ENCODE data around the gene ACTA1. TPM values are rescaled to one million over a fixed set of nuclear protein-coding genes. Genes with fewer than 3 reads are reported as not detected.

Gene ACTA1
- polyA plus RNA-seq, 1 donor from 2014 or later, result 1.0 TPM

- H3K27me3 ChIP-seq (ENCODE audit: insufficient read depth, low read depth, low read length), result no peaks in the 10 kb centered on the region
- H3K4me3 ChIP-seq (ENCODE audit: low read length), result no peak overlapping the region
- no peak overlapping the region for H3K27ac ChIP-seq (ENCODE audit: low read length)
- no peak overlapping the region for H3K9ac ChIP-seq (ENCODE audit: low read length)
- no peaks in the 10 kb centered on the region for H3F3A ChIP-seq (ENCODE audit: insufficient read depth, low read length, poor library complexity, severe bottlenecking)
- peaks cover 2% of the 10 kb centered on the region for H3K36me3 ChIP-seq (ENCODE audit: insufficient read depth, low read length)
- no peaks in the 10 kb centered on the region for H3K79me2 ChIP-seq (replicated peaks; ENCODE audit: insufficient read depth, low read length)
- H3K9me3 ChIP-seq (ENCODE audit: low read length), result no peaks in the 10 kb centered on the region
- no peak overlapping the region for H2AFZ ChIP-seq (ENCODE audit: low read depth, low read length)
- TF ChIP-seq EP300 (conservative IDR thresholded peaks at IDR 0.05; ENCODE audit: poor library complexity, severe bottlenecking) (no peak), MXI1 (conservative IDR thresholded peaks at IDR 0.05; ENCODE audit: poor library complexity, severe bottlenecking) (no peak), TAF1 (IDR thresholded peaks at IDR 0.05; ENCODE audit: low read depth) (no peak), REST (IDR thresholded peaks at IDR 0.05; ENCODE audit: borderline replicate concordance) (no peak), CTCF (IDR thresholded peaks at IDR 0.05; ENCODE audit: poor library complexity, severe bottlenecking) (no peak), POLR2AphosphoS5 (IDR thresholded peaks at IDR 0.05) (no peak), RAD21 (conservative IDR thresholded peaks at IDR 0.05) (no peak), SMC3 (conservative IDR thresholded peaks at IDR 0.05; ENCODE audit: poor library complexity) (no peak), EZH2 (IDR thresholded peaks at IDR 0.05; ENCODE audit: borderline replicate concordance, insufficient read depth, low read length, poor library complexity, severe bottlenecking) (no peak)
- no peaks in the 10 kb centered on the region for H3K9me2 ChIP-seq (ENCODE audit: insufficient read depth, low read length)
- no peak overlapping the region for H3K4me2 ChIP-seq (ENCODE audit: low read length)
- no peaks in the 10 kb centered on the region for H4K20me1 ChIP-seq (ENCODE audit: insufficient read depth)
Observed at GRCh38 chr1:229456016-229456415, 22.1 kb upstream of the ACTA1 start.

GRCh38 chr1:229454056-229454455, 20.2 kb upstream of the ACTA1 start:
- H3K36me3 ChIP-seq (ENCODE audit: insufficient read depth, low read length), result no peaks in the 10 kb centered on the region
- H2AFZ ChIP-seq (ENCODE audit: low read depth, low read length), result no peak overlapping the region
- no peaks in the 10 kb centered on the region for H3K9me3 ChIP-seq (ENCODE audit: low read length)
- no peak overlapping the region for H3K9ac ChIP-seq (ENCODE audit: low read length)
- TF ChIP-seq REST (IDR thresholded peaks at IDR 0.05; ENCODE audit: borderline replicate concordance) (no peak), RAD21 (conservative IDR thresholded peaks at IDR 0.05) (no peak), CTCF (IDR thresholded peaks at IDR 0.05; ENCODE audit: poor library complexity, severe bottlenecking) (no peak), SMC3 (conservative IDR thresholded peaks at IDR 0.05; ENCODE audit: poor library complexity) (no peak), TAF1 (IDR thresholded peaks at IDR 0.05; ENCODE audit: low read depth) (no peak)
- no peaks in the 10 kb centered on the region for H3F3A ChIP-seq (ENCODE audit: insufficient read depth, low read length, poor library complexity, severe bottlenecking)
- H3K4me2 ChIP-seq (ENCODE audit: low read length), result no peak overlapping the region
- H3K79me2 ChIP-seq (replicated peaks; ENCODE audit: insufficient read depth, low read length), result no peaks in the 10 kb centered on the region
- no peak overlapping the region for H3K4me3 ChIP-seq (ENCODE audit: low read length)
- no peaks in the 10 kb centered on the region for H3K27me3 ChIP-seq (ENCODE audit: insufficient read depth, low read depth, low read length)
- H3K27ac ChIP-seq (ENCODE audit: low read length), result no peak overlapping the region
- H3K9me2 ChIP-seq (ENCODE audit: insufficient read depth, low read length), result no peaks in the 10 kb centered on the region
- H4K20me1 ChIP-seq (ENCODE audit: insufficient read depth), result no peaks in the 10 kb centered on the region

Data from neural cell (in vitro differentiated cells).